ENCODE measurements around the gene TMPRSS11A. TPM values are rescaled to one million over a fixed set of nuclear protein-coding genes. Genes with fewer than 3 reads are reported as not detected.

Gene TMPRSS11A
- total RNA-seq, 1 donor from 2014 or later, result not detected

- H3K4me3 Mint-ChIP-seq, result no peak overlapping the region
- H3K4me1 Mint-ChIP-seq, result no peaks in the 10 kb centered on the region
- peaks cover 3% of the 10 kb centered on the region for H3K9me3 Mint-ChIP-seq
- no peaks in the 10 kb centered on the region for H3K27me3 Mint-ChIP-seq (ENCODE audit: insufficient read depth, low read depth)
- Histone ChIP-seq H4K20me1 (ENCODE audit: low read depth) (no peaks in the 10 kb centered on the region), H3K9ac (no peak overlapping the region), H3K4me3 (no peak overlapping the region), H3K36me3 (no peaks in the 10 kb centered on the region), H3K4me2 (no peak overlapping the region), H3K79me2 (ENCODE audit: low read depth) (no peaks in the 10 kb centered on the region), H3K9me3 (ENCODE audit: low read depth) (no peaks in the 10 kb centered on the region), H3F3A (ENCODE audit: low read depth) (no peaks in the 10 kb centered on the region), H3K4me1 (no peaks in the 10 kb centered on the region), H3K27ac (no peak overlapping the region), H3K27me3 (no peaks in the 10 kb centered on the region), H2AFZ (replicated peaks) (no peak overlapping the region)
- TF ChIP-seq EZH2phosphoT487 (IDR thresholded peaks at IDR 0.05), result no peak
- TF ChIP-seq, protein P1, sequence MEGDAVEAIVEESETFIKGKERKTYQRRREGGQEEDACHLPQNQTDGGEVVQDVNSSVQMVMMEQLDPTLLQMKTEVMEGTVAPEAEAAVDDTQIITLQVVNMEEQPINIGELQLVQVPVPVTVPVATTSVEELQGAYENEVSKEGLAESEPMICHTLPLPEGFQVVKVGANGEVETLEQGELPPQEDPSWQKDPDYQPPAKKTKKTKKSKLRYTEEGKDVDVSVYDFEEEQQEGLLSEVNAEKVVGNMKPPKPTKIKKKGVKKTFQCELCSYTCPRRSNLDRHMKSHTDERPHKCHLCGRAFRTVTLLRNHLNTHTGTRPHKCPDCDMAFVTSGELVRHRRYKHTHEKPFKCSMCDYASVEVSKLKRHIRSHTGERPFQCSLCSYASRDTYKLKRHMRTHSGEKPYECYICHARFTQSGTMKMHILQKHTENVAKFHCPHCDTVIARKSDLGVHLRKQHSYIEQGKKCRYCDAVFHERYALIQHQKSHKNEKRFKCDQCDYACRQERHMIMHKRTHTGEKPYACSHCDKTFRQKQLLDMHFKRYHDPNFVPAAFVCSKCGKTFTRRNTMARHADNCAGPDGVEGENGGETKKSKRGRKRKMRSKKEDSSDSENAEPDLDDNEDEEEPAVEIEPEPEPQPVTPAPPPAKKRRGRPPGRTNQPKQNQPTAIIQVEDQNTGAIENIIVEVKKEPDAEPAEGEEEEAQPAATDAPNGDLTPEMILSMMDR (IDR thresholded peaks at IDR 0.05), result no peak
- TF ChIP-seq EZH2 (IDR thresholded peaks at IDR 0.05), result no peak
- DNase-seq (ENCODE audit: low spot score), result no peak
- no peak overlapping the region for H3K27ac Mint-ChIP-seq
- no peaks in the 10 kb centered on the region for H3K36me3 Mint-ChIP-seq
Observed at GRCh38 chr4:67941074-67941473, 22.2 kb downstream of the TMPRSS11A start.

DNA sequence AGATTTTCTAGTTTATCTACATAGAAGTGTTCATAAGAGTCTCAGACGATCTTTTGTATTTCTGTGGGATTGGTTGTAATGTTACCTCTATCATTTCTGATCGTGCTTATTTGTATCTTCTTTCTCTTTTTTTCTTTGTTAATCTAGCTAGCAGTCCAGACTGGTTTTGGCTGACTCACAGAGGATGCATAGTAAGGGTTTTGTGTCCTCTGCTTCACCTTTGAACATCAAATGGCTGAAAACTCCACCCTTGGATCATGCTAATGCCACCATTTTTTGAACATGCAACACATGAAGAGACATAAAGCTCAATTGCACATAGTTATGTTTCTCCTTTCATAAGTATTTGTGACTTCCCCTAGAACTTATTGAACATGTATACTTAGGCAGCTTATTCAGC lies 22.8 kb downstream of the TMPRSS11A start:
- Histone ChIP-seq H3K9me3 (ENCODE audit: low read depth) (no peaks in the 10 kb centered on the region), H3K4me2 (no peak overlapping the region), H3K9ac (no peak overlapping the region), H3K36me3 (no peaks in the 10 kb centered on the region), H3K27me3 (no peaks in the 10 kb centered on the region), H4K20me1 (ENCODE audit: low read depth) (no peaks in the 10 kb centered on the region), H3K79me2 (ENCODE audit: low read depth) (no peaks in the 10 kb centered on the region), H3K27ac (no peak overlapping the region), H3K4me1 (no peaks in the 10 kb centered on the region), H3K4me3 (no peak overlapping the region), H2AFZ (replicated peaks) (no peak overlapping the region), H3F3A (ENCODE audit: low read depth) (no peaks in the 10 kb centered on the region)
- no peaks in the 10 kb centered on the region for H3K27me3 Mint-ChIP-seq (ENCODE audit: insufficient read depth, low read depth)
- no peak for DNase-seq (ENCODE audit: low spot score)
- H3K9me3 Mint-ChIP-seq, result peaks cover 3% of the 10 kb centered on the region
- no peak overlapping the region for H3K4me3 Mint-ChIP-seq
- no peaks in the 10 kb centered on the region for H3K4me1 Mint-ChIP-seq
- no peak overlapping the region for H3K27ac Mint-ChIP-seq
- no peaks in the 10 kb centered on the region for H3K36me3 Mint-ChIP-seq
- TF ChIP-seq EZH2 (IDR thresholded peaks at IDR 0.05) (no peak), EZH2phosphoT487 (IDR thresholded peaks at IDR 0.05) (no peak)
- TF ChIP-seq, protein P1 (IDR thresholded peaks at IDR 0.05), result no peak

GRCh38 chr4:67939195-67939594 lies 24.1 kb downstream of the TMPRSS11A start:
- no peaks in the 10 kb centered on the region for H3K27me3 ChIP-seq
- H3K27ac ChIP-seq, result no peak overlapping the region
- no peak overlapping the region for H3K4me3 Mint-ChIP-seq
- DNase-seq (ENCODE audit: low spot score), result no peak
- no peak overlapping the region for H3K9ac ChIP-seq
- peaks cover 3% of the 10 kb centered on the region for H3K9me3 Mint-ChIP-seq
- no peaks in the 10 kb centered on the region for H3K9me3 ChIP-seq (ENCODE audit: low read depth)
- no peaks in the 10 kb centered on the region for H3K36me3 ChIP-seq
- peaks cover 10% of the 10 kb centered on the region for H3K4me1 ChIP-seq
- H3K79me2 ChIP-seq (ENCODE audit: low read depth), result no peaks in the 10 kb centered on the region
- TF ChIP-seq, protein P1 (IDR thresholded peaks at IDR 0.05), result no peak
- TF ChIP-seq EZH2 (IDR thresholded peaks at IDR 0.05) (no peak), EZH2phosphoT487 (IDR thresholded peaks at IDR 0.05) (no peak)
- no peaks in the 10 kb centered on the region for H3F3A ChIP-seq (ENCODE audit: low read depth)
- no peaks in the 10 kb centered on the region for H3K4me1 Mint-ChIP-seq
- no peaks in the 10 kb centered on the region for H4K20me1 ChIP-seq (ENCODE audit: low read depth)
- H3K4me2 ChIP-seq, result no peak overlapping the region
- H3K27ac Mint-ChIP-seq, result no peak overlapping the region
- no peaks in the 10 kb centered on the region for H3K27me3 Mint-ChIP-seq (ENCODE audit: insufficient read depth, low read depth)
- H3K4me3 ChIP-seq, result no peak overlapping the region
- no peaks in the 10 kb centered on the region for H3K36me3 Mint-ChIP-seq
- H2AFZ ChIP-seq (replicated peaks), result no peak overlapping the region

Data from neural progenitor cell (in vitro differentiated cells).